Measurements from ENCODE around the gene CHRNA4.

DNA sequence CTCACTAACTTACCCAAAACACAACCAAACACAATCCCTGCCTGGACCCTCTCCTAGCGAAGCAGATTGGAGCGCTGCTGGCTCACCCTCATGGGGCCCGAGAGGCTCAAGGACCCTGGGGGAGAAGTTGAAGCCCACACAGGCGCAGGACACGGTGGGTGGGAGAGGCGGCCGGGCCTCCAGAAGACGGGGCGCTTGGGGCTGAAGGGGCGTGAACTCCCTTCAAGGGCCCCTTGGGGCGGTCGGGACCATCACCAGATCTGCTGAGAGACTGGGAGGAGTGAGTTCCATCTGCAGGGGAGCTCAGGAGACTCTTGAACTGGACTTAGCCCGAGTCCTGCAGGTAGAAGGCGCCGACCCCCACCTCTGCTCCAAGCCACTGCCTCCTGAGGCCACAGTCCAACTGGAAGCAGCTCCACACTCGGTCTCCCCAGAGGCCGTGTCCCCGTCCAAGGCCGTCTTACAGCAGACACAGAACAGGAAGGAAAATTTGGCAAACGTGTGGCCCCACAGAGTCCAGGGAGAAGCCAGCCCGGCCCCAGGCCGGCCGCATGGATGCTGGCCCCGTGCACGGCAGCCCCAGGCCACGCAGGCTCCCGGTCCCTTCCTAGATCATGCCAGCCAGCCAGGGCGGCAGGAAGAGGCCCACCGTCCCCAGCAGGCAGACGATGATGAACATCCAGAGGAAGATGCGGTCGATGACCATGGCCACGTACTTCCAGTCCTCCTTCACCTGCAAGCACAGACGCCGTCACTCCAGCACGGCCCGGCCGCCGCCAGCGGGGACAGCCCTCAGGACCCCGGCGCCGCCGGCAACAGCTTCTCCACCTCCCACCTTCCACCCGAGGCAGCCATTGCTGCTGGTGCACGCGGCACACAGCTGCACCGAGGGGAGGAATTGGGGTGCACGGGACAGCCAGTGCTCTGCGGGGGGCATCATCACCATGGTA lies 14.7 kb downstream of the CHRNA4 start:
- TF ChIP-seq, protein P1, sequence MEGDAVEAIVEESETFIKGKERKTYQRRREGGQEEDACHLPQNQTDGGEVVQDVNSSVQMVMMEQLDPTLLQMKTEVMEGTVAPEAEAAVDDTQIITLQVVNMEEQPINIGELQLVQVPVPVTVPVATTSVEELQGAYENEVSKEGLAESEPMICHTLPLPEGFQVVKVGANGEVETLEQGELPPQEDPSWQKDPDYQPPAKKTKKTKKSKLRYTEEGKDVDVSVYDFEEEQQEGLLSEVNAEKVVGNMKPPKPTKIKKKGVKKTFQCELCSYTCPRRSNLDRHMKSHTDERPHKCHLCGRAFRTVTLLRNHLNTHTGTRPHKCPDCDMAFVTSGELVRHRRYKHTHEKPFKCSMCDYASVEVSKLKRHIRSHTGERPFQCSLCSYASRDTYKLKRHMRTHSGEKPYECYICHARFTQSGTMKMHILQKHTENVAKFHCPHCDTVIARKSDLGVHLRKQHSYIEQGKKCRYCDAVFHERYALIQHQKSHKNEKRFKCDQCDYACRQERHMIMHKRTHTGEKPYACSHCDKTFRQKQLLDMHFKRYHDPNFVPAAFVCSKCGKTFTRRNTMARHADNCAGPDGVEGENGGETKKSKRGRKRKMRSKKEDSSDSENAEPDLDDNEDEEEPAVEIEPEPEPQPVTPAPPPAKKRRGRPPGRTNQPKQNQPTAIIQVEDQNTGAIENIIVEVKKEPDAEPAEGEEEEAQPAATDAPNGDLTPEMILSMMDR (IDR thresholded peaks at IDR 0.05), result no peak
- TF ChIP-seq POLR2A (IDR thresholded peaks at IDR 0.05), result no peak
